Left lung (tissue), 10 donors: Measurements from ENCODE around the gene PRXL2B. TPM values are rescaled to one million over a fixed set of nuclear protein-coding genes. Genes with fewer than 3 reads are reported as not detected.

Experiments used
- ATAC-seq: fragments of 200-7000 bp; cut with Tn5 transposase; one replicate; pipeline ENCODE4 v1.9.1; 2020; ENCODE audit warnings: moderate library complexity
- DNase-seq, 4 donors: peaks; one replicate each; pipeline ENCODE4 v3.0.0-alpha.2; 2013 to 2020
- H3K27ac ChIP-seq, 2 donors: fragments of 200-600 bp; sonication (generic) in 1 of 2; one replicate each; pipeline versions ENCODE4 v1.5.0 to v1.8.0; 2020 to 2021
- H3K27me3 ChIP-seq, 2 donors: fragments of 200-600 bp; sonication (generic) in 1 of 2; one replicate each; pipeline versions ENCODE4 v1.5.0 to v1.8.0; 2020 to 2021
- H3K36me3 ChIP-seq, 2 donors: fragments of 200-600 bp; sonication (generic) in 1 of 2; one replicate each; pipeline versions ENCODE4 v1.5.0 to v1.8.0; 2020 to 2021
- H3K4me1 ChIP-seq, 2 donors: fragments of 200-600 bp; one replicate each; pipeline ENCODE4 v1.8.0; 2021
- H3K4me3 ChIP-seq, 2 donors: fragments of 200-600 bp; sonication (generic) in 1 of 2; one replicate each; pipeline versions ENCODE4 v1.5.0 to v1.8.0; 2020 to 2021; ENCODE audit warnings: mild to moderate bottlenecking in 1 of 2
- H3K9me3 ChIP-seq, 2 donors: fragments of 200-600 bp; sonication (generic) in 1 of 2; one replicate each; pipeline versions ENCODE4 v1.5.0 to v1.8.0; 2020 to 2021
- intact Hi-C, 2 donors: fragments of 100-400 bp; cut with DNase I; formaldehyde crosslinking; loops; one replicate each; pipeline versions ENCODE4 v1.11.2 to v1.14.2; 2022
- polyA plus RNA-seq, 6 donors: library from polyadenylated mRNA; unstranded; fragments of 120-200 nt; gene quantifications; one replicate each; pipeline ENCODE4 v1.2.1, GENCODE V29; 2013; ENCODE audit not compliant: insufficient read length in 6 of 6
- total RNA-seq, 2 donors: library from RNA; stranded (reverse); fragmentation: NEBNext Ultra II Directional; extraction: Animal tissue kit (Norgen Biotek cat#: 25700); gene quantifications; one replicate each; pipeline ENCODE4 v1.2.1, GENCODE V29; 2021
- TF ChIP-seq, protein P1 (sequence below), 2 donors: fragments of 200-600 bp; sonication (generic) in 1 of 2; IDR thresholded peaks; one replicate each; pipeline versions ENCODE4 v1.5.0 to v1.8.0; 2021; ENCODE audit warnings: antibody characterized with exemption in 2 of 2
- donor health status: DM: no; HTN: yes; CAD: no.
- donor health status: DM: no; HTN: no; CAD: no.

Gene PRXL2B
- total and polyA plus RNA-seq, 8 donors: 33.2 to 62.5 (median 45.4) TPM

DNA sequence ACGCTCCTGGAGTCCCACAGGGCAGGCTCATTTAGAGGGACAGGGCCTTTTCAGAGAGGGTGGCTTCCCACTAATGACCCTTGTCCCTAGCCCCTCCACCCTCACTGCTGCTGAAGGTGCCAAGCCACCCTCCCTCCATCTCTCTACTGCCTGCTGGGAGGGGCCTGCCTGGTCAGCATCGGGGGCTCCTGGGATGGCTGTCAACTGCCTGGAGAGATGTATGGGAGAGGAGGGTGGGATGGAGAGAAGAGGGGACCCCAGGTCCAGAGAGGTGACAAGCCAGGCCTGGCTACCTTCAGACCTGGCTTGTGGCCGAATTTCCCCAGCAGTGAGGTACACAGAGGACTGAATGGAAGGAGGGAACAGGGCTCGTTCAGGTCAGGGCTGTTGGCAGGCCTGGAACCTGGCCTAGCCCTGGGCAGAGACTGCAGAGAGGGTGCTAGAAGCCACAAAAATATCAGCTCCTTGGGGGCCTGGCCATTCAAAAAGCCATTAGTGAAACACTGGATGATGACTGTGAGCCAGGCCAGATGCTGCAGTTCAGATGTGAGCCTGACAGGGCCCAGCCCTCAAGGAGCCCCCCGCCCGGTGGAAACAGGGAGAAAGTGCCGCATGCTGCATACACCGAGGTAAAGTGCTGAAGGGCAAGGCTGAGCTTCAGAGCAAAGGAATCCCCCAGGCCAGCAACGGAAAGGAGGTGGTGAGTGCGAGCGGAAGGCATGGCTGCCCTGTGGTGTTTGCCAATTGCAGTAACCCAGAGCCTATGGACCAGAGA, 26.2 kb downstream of the PRXL2B start:
- H3K27me3 ChIP-seq: peaks cover 0 to 9% of the 10 kb centered on the region in 2 donors
- H3K4me1 ChIP-seq: peaks cover 0 to 5% of the 10 kb centered on the region in 2 donors
- no peak overlapping the region for H3K4me3 ChIP-seq
- H3K27ac ChIP-seq: no peak overlapping the region
- no peaks in the 10 kb centered on the region for H3K36me3 ChIP-seq
- TF ChIP-seq, protein P1, sequence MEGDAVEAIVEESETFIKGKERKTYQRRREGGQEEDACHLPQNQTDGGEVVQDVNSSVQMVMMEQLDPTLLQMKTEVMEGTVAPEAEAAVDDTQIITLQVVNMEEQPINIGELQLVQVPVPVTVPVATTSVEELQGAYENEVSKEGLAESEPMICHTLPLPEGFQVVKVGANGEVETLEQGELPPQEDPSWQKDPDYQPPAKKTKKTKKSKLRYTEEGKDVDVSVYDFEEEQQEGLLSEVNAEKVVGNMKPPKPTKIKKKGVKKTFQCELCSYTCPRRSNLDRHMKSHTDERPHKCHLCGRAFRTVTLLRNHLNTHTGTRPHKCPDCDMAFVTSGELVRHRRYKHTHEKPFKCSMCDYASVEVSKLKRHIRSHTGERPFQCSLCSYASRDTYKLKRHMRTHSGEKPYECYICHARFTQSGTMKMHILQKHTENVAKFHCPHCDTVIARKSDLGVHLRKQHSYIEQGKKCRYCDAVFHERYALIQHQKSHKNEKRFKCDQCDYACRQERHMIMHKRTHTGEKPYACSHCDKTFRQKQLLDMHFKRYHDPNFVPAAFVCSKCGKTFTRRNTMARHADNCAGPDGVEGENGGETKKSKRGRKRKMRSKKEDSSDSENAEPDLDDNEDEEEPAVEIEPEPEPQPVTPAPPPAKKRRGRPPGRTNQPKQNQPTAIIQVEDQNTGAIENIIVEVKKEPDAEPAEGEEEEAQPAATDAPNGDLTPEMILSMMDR (IDR thresholded peaks at IDR 0.05): no peak
- intact Hi-C loops: no loop called here
- no peak for DNase-seq
- H3K9me3 ChIP-seq: peaks cover 0 to 23% of the 10 kb centered on the region in 2 donors
- ATAC-seq: no peak

DNA sequence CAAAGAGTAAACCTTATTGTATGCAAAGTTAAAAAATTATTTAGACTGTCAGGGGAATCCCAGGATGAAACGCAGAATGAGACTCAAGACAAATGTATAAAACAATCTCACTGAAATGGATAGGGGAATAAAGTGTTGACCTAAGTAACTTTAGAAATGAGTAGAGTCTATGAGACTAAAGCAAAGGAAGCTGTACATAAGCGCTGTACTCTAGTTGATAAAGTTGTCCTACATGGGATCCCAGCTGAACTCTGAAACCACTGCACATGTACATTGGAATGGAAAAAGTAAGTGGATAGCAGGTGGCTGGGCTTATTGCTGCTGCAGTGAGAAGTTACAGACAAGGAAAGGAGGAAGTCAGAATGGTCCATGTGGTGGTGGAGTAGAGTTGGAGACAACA, 27.6 kb downstream of the PRXL2B start:
- no peak for DNase-seq
- peaks cover 0 to 5% of the 10 kb centered on the region in 2 donors for H3K4me1 ChIP-seq
- no peaks in the 10 kb centered on the region for H3K36me3 ChIP-seq
- H3K27me3 ChIP-seq: peaks cover 0 to 9% of the 10 kb centered on the region in 2 donors
- no peak for ATAC-seq
- H3K9me3 ChIP-seq: peaks cover 0 to 23% of the 10 kb centered on the region in 2 donors
- no peak overlapping the region for H3K4me3 ChIP-seq
- H3K27ac ChIP-seq: no peak overlapping the region
- intact Hi-C loops: no loop called here
- TF ChIP-seq, protein P1 (IDR thresholded peaks at IDR 0.05): no peak

DNA sequence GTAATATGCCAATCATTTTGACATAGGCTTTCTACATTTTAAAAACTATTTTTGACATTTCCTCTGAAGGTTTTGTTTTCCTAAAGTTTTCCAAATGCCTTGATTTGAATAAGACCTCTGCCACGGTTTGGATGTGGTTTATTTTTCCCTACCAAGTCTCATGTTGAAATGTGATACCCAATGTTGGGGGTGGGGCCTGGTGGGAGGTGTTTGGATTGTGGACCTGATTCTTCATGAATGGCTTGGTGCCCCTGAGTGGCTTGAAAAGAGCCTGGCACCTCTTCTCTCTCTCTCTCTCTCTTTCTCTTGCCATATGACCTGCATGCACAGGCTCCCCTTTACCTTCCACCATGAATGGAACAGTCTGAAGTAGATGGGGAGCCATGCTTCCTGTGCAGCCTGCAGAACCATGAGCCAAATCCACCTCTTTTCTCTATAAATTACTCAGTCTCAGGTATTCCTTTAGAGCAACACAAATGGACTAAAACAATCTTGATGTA, 31.4 kb downstream of the PRXL2B start:
- no peak overlapping the region for H3K27ac ChIP-seq
- H3K4me1 ChIP-seq: no peaks in the 10 kb centered on the region
- peaks cover 0 to 2% of the 10 kb centered on the region in 2 donors for H3K27me3 ChIP-seq
- ATAC-seq (no peak), DNase-seq (no peak)
- H3K4me3 ChIP-seq: no peak overlapping the region
- peaks cover 0 to 27% of the 10 kb centered on the region in 2 donors for H3K9me3 ChIP-seq
- intact Hi-C loops: no loop called here
- TF ChIP-seq, protein P1 (IDR thresholded peaks at IDR 0.05): no peak
- H3K36me3 ChIP-seq: no peaks in the 10 kb centered on the region

DNA sequence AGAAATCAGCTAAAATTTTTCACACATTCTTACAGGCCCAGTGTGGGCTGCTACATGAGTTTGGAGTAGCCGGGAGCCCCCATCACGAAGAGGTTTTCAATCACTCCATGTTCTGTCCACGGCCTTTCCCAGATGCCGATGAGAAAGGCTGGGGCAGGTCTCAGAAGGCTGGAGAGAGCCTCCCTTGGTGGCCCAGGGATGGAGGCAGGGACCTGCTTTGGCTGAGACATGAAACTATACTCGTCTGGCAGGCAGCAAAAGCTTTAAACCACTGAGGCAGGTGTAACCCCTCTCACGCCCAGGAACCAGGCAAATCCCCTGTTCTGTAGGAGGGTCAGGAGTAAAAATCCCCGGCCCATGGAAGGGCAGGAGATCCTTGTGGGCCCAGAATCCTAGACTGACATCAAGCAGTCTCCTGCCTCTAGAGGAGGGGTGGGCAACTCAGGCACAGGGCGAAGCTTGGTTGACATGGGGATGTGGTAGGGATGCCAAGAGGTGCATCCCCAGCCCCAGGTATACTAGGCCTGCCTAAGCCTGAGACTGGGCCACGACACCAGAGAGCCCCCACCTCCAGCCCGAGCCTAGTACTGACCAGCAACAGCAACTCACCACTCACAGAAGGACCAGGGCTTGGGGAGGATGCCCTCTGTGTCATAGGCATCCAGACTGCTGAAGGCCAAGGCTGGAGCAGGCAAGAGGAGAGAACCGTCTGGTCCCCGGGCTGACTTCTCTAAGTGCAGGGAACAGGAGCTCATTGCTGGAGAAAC, 37.2 kb downstream of the PRXL2B start:
- DNase-seq: no peak
- H3K9me3 ChIP-seq: peaks cover 0 to 4% of the 10 kb centered on the region in 2 donors
- H3K27ac ChIP-seq: no peak overlapping the region
- no peaks in the 10 kb centered on the region for H3K36me3 ChIP-seq
- peaks cover 0 to 3% of the 10 kb centered on the region in 2 donors for H3K4me1 ChIP-seq
- no peak overlapping the region for H3K4me3 ChIP-seq
- peaks cover 26 to 36% of the 10 kb centered on the region in 2 donors for H3K27me3 ChIP-seq
- ATAC-seq: no peak
- intact Hi-C loops: no loop called here
- TF ChIP-seq, protein P1 (IDR thresholded peaks at IDR 0.05): no peak
